ENCODE measurements around the gene LRRK1.

LRRK1 gene

DNA sequence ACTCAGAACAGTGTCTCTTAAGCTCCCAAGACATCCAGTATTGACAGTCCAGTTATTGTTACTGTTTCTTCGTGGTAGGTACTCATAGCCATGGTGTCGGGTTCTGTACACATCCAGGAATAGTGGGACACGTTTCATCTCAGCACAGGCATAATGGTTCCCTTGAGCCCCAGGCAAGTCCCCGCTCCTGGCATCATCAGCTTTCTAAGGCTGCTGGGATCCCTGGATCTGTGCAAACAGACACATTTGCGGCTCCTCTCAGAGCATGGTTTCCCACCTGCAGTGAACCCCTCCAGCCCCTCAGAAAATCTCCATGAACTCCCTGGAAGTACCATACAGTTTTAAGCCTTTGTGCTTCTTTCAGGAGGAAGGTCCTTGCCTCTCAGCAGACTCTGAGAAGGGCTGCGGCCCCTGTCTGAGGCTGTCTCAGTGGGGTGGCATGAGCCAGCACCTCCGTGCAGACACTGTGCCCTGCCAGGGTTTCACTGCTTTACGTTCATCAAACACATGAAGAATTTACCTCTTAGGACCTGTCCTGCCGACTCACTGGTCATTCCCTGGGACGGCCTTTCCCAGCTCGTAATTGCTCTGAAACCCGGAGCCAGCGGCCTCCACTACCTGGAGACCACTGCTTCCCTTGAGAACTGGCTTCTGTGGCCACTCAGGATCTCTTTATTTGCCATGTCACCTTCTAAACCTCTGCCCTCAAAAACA lies 124.9 kb downstream of the LRRK1 start:
- H3K9me3 Mint-ChIP-seq = peaks cover 6% of the 10 kb centered on the region
- no peak overlapping the region for H3K4me3 Mint-ChIP-seq
- ATAC-seq (no peak), DNase-seq (no peak)
- H3K27me3 Mint-ChIP-seq = peaks cover 8% of the 10 kb centered on the region
- H3K27ac Mint-ChIP-seq = no peak overlapping the region
- H3K4me1 Mint-ChIP-seq = no peaks in the 10 kb centered on the region
- no peaks in the 10 kb centered on the region for H3K36me3 Mint-ChIP-seq (ENCODE audit: low read depth)

- DNase-seq = no peak
- H3K9me3 Mint-ChIP-seq = peaks cover 6% of the 10 kb centered on the region
- H3K27ac Mint-ChIP-seq = no peak overlapping the region
- no peak for ATAC-seq
- H3K4me1 Mint-ChIP-seq = no peaks in the 10 kb centered on the region
- H3K4me3 Mint-ChIP-seq = no peak overlapping the region
- H3K36me3 Mint-ChIP-seq (ENCODE audit: low read depth) = no peaks in the 10 kb centered on the region
- peaks cover 8% of the 10 kb centered on the region for H3K27me3 Mint-ChIP-seq
Measured at GRCh38 chr15:101044625-101045235, 125.6 kb downstream of the LRRK1 start.

GRCh38 chr15:101045236-101045646 lies 126.1 kb downstream of the LRRK1 start:
- Mint-ChIP-seq H3K27ac (no peak overlapping the region), H3K4me3 (no peak overlapping the region), H3K9me3 (peaks cover 6% of the 10 kb centered on the region), H3K4me1 (no peaks in the 10 kb centered on the region), H3K36me3 (ENCODE audit: low read depth) (no peaks in the 10 kb centered on the region), H3K27me3 (peaks cover 8% of the 10 kb centered on the region)
- DNase-seq (no peak), ATAC-seq (no peak)

DNA sequence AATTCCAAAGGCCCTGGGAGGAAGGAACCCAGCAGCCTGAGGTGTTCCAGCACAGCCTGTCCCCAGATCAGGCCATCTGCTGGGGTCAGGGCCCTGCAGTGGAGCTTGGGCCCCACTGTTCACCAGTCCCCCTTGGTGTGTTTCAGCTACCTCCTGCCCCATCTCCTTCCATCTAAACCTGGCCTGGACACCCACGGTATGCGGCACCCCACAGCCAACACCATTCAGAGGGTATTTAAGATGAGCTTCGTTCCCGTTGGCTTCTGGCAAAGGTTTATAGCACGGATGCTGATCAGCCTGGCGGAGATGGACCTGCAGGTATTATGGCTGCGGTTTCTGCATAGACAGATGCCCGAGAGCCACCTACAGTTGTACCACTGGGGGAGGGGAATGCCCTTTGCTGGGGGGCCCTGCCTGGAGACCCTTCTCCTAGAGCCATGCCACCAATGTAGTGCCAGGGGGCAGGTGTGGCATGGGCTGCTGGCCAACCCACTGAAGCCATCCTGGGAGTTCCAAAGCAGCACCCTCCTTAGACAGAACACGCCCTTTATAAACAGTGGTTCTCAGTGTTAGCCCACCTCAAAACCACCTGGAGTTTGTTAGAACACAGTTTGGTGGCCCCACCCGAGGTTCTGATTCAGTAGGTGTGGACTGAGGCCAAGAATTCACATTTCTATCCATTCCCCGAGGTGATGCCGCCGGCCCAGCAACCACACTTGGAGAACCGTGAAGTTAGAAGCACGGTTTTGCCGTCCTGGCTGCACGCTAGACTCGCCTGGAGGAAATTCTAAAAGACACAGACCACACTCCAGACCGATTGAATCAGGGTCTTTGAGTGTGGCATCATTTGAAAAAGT lies 126.9 kb downstream of the LRRK1 start:
- Mint-ChIP-seq H3K4me3 (no peak overlapping the region), H3K36me3 (ENCODE audit: low read depth) (no peaks in the 10 kb centered on the region)
- ATAC-seq = no peak

GRCh38 chr15:101046826-101047225 lies 127.7 kb downstream of the LRRK1 start:
- H3K4me1 Mint-ChIP-seq = no peaks in the 10 kb centered on the region
- H3K36me3 Mint-ChIP-seq (ENCODE audit: low read depth) = no peaks in the 10 kb centered on the region
- no peak overlapping the region for H3K4me3 Mint-ChIP-seq
- ATAC-seq = no peak
- no peak for DNase-seq
- no peak overlapping the region for H3K27ac Mint-ChIP-seq
- peaks cover under 1% of the 10 kb centered on the region for H3K9me3 Mint-ChIP-seq
- H3K27me3 Mint-ChIP-seq = no peaks in the 10 kb centered on the region

More for the DNA sequence above, 126.9 kb downstream of the LRRK1 start:
- H3K27ac Mint-ChIP-seq = no peak overlapping the region
- H3K27me3 Mint-ChIP-seq = peaks cover 6% of the 10 kb centered on the region
- H3K9me3 Mint-ChIP-seq = peaks cover 6% of the 10 kb centered on the region
- DNase-seq = no peak
- no peaks in the 10 kb centered on the region for H3K4me1 Mint-ChIP-seq

- DNase-seq (no peak), ATAC-seq (no peak)
- no peaks in the 10 kb centered on the region for H3K27me3 Mint-ChIP-seq
- no peaks in the 10 kb centered on the region for H3K4me1 Mint-ChIP-seq
- H3K27ac Mint-ChIP-seq = no peak overlapping the region
- no peaks in the 10 kb centered on the region for H3K9me3 Mint-ChIP-seq
- H3K36me3 Mint-ChIP-seq (ENCODE audit: low read depth) = no peaks in the 10 kb centered on the region
- no peak overlapping the region for H3K4me3 Mint-ChIP-seq
Measured at GRCh38 chr15:101047301-101047781, 128.2 kb downstream of the LRRK1 start.

DNA sequence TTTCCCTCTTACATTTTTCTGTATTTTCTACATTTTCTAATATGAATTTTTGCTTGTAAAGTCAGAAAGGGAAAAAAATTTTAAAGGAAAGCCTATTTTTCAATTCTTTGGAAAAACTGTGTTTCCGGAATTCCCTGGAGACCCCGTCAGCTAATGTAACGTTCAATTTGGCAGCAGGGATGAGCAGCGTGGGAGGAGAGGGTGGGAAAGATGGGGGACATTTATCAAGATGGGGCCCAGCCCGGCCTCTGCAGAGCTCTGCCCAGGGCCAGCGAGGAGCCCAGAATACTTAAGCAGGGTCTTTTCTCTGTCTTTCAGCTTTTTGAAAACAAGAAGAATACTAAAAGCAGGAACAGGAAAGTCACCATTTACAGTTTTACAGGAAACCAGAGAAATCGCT lies 129.0 kb downstream of the LRRK1 start:
- no peaks in the 10 kb centered on the region for H3K9me3 Mint-ChIP-seq
- H3K4me3 Mint-ChIP-seq = no peak overlapping the region
- no peaks in the 10 kb centered on the region for H3K27me3 Mint-ChIP-seq
- DNase-seq (no peak), ATAC-seq (no peak)
- H3K36me3 Mint-ChIP-seq (ENCODE audit: low read depth) = no peaks in the 10 kb centered on the region
- no peak overlapping the region for H3K27ac Mint-ChIP-seq
- no peaks in the 10 kb centered on the region for H3K4me1 Mint-ChIP-seq

- Mint-ChIP-seq H3K9me3 (no peaks in the 10 kb centered on the region), H3K27me3 (no peaks in the 10 kb centered on the region), H3K4me1 (no peaks in the 10 kb centered on the region), H3K27ac (no peak overlapping the region), H3K36me3 (ENCODE audit: low read depth) (no peaks in the 10 kb centered on the region), H3K4me3 (no peak overlapping the region)
- DNase-seq (no peak), ATAC-seq (no peak)
Measured at GRCh38 chr15:101048581-101049030, 129.4 kb downstream of the LRRK1 start.

- no peaks in the 10 kb centered on the region for H3K27me3 Mint-ChIP-seq
- no peaks in the 10 kb centered on the region for H3K36me3 Mint-ChIP-seq (ENCODE audit: low read depth)
- DNase-seq (no peak), ATAC-seq (no peak)
- H3K9me3 Mint-ChIP-seq = no peaks in the 10 kb centered on the region
- no peak overlapping the region for H3K4me3 Mint-ChIP-seq
- no peak overlapping the region for H3K27ac Mint-ChIP-seq
- no peaks in the 10 kb centered on the region for H3K4me1 Mint-ChIP-seq
Measured at GRCh38 chr15:101049282-101049681, 130.1 kb downstream of the LRRK1 start.

DNA sequence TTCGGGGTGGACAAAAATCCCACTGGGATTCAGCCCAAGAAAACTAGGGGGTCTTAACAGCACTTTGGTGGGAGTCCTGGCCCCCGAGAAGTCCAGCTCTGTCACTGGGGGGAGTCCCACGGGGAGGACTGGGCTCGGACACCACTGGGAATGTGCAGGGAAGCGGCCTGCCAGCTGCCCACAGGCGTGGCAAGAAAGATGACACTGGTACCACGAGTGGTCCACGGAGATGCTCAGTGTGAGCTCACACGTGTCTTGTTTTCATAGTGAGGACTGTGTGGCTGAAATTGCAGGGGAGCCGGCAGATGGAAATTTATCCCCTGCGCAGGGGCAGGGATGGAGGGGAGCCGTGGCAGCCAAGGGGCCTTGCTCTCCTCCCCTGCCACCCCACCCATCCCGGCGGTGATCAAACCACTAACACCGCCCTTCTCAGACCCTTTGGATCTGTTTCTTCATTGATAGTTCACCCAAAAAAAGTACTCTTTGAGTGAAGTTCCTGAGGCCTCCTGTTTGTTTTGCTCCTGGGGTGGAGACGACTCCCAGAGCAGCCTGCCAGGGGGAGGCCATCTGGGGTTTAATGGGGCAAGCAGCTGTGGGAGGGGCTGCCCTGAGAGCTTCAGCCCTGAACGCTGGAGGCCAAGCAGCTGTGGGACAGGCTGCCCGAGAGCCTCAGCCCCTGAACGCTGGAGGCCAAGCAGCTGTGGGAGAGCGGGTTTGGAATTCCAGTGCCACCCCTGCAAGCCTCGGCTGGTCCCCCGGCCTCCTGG lies 130.9 kb downstream of the LRRK1 start:
- Mint-ChIP-seq H3K4me1 (no peaks in the 10 kb centered on the region), H3K36me3 (ENCODE audit: low read depth) (no peaks in the 10 kb centered on the region), H3K9me3 (no peaks in the 10 kb centered on the region), H3K27ac (no peak overlapping the region), H3K27me3 (no peaks in the 10 kb centered on the region), H3K4me3 (no peak overlapping the region)
- no peak for DNase-seq
- no peak for ATAC-seq

GRCh38 chr15:101050623-101051290 lies 131.6 kb downstream of the LRRK1 start:
- H3K4me3 Mint-ChIP-seq = no peak overlapping the region
- ATAC-seq (no peak), DNase-seq (no peak)
- no peaks in the 10 kb centered on the region for H3K4me1 Mint-ChIP-seq
- no peak overlapping the region for H3K27ac Mint-ChIP-seq
- H3K27me3 Mint-ChIP-seq = no peaks in the 10 kb centered on the region
- no peaks in the 10 kb centered on the region for H3K36me3 Mint-ChIP-seq (ENCODE audit: low read depth)
- H3K9me3 Mint-ChIP-seq = no peaks in the 10 kb centered on the region

GRCh38 chr15:101051291-101052030 lies 132.3 kb downstream of the LRRK1 start:
- H3K27ac Mint-ChIP-seq = no peak overlapping the region
- H3K27me3 Mint-ChIP-seq = no peaks in the 10 kb centered on the region
- no peak for ATAC-seq
- H3K4me3 Mint-ChIP-seq = no peak overlapping the region
- no peaks in the 10 kb centered on the region for H3K9me3 Mint-ChIP-seq
- H3K36me3 Mint-ChIP-seq (ENCODE audit: low read depth) = peaks cover 2% of the 10 kb centered on the region
- DNase-seq = no peak
- no peaks in the 10 kb centered on the region for H3K4me1 Mint-ChIP-seq

DNA sequence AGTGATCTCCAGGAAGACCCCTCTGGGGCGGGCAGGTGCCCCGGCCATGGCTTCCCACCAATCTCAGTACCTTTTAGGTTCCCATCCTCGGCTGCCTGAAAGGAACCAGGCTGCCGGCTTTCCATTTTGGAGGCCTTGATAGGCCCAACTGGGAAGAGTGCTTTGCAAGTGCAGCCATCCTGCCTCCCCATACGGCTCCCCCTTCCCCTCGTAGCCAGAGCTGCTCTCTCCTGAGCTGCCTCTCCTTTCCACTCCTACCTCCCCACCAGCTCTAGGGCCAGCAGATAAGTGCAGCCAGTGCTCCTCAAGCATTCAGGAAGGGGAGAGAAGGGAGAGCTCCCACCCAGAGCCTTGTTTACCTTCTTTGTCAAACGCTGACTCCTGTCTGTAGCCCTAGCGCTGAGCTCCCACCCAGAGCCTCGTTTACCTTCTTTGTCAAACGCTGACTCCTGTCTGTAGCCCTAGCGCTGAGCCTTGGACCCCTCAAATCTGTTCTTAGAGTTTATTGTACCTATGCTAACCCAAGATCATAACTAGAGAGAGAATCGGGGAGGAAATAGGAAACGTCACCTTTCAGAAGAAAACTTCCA lies 133.0 kb downstream of the LRRK1 start:
- H3K27ac Mint-ChIP-seq = no peak overlapping the region
- no peak for DNase-seq
- ATAC-seq = no peak
- H3K9me3 Mint-ChIP-seq = no peaks in the 10 kb centered on the region
- H3K36me3 Mint-ChIP-seq (ENCODE audit: low read depth) = peaks cover 2% of the 10 kb centered on the region
- H3K27me3 Mint-ChIP-seq = no peaks in the 10 kb centered on the region
- no peaks in the 10 kb centered on the region for H3K4me1 Mint-ChIP-seq
- H3K4me3 Mint-ChIP-seq = no peak overlapping the region
